GM12878 (cell line): Measurements from ENCODE around the gene CD276. TPM values are rescaled to one million over a fixed set of nuclear protein-coding genes. Genes with fewer than 3 reads are reported as not detected.

ENCODE experiments used
- ATAC-seq: fragments of 200-7000 bp; cut with Tn5 transposase; 3 replicates; pipeline ENCODE4 v1.9.1; 2020; ENCODE audit warnings: mild to moderate bottlenecking, moderate library complexity
- BruUV-seq: library from RNA; stranded (reverse); fragments of 400-500 nt; replicated peaks from 2 replicates; lab custom pipeline; 2021; lab: Mats Ljungman, UMichigan
- CTCF ChIA-PET: fragments of 300-600 bp; sonication (Branson Sonifier 250); formaldehyde crosslinking; extraction: SDS; loops from one replicate; lab custom pipeline; 2021; ENCODE audit warnings: inconsistent platforms; lab: Yijun Ruan, JAX
- POLR2A ChIA-PET: fragments of 350-600 bp; formaldehyde crosslinking; extraction: SDS; loops from one replicate; lab custom pipeline; 2021; ENCODE audit warnings: inconsistent platforms; lab: Charles Lee
- RAD21 ChIA-PET: fragments of 300-600 bp; sonication (Branson Sonifier 250); formaldehyde crosslinking; loops from one replicate; lab custom pipeline; 2023; ENCODE audit warnings: antibody characterized with exemption; ENCODE audit not compliant: unreplicated experiment; lab: Charles Lee
- SMC1A ChIA-PET: fragments of 300-600 bp; sonication (Branson Sonifier 250); formaldehyde crosslinking; loops from one replicate; lab custom pipeline; 2023; ENCODE audit not compliant: unreplicated experiment, uncharacterized antibody; lab: Charles Lee
- DNase-seq: peaks from one replicate; pipeline ENCODE4 v3.0.0-alpha.2; 2011; ENCODE audit warnings: low read depth, low spot score
- FAIRE-seq: peaks from 3 replicates; lab custom pipeline; 2011; peaks lifted over from hg19 to GRCh38; lab: Jason Lieb, UNC
- H2AFZ ChIP-seq: 2 replicates; pipeline ENCODE4 v1.6.0; 2011; ENCODE audit warnings: low read depth, low read length, control low read depth; ENCODE audit not compliant: control insufficient read depth
- H3K27ac ChIP-seq: 2 replicates; pipeline ENCODE4 v1.5.1; 2011; ENCODE audit warnings: control low read depth; ENCODE audit not compliant: control insufficient read depth, insufficient read depth
- H3K27me3 ChIP-seq, 2 experiments: replicated peaks in 1 of 2; 2 replicates each; pipeline versions ENCODE4 v1.6.0 to v1.6.1; 2011; ENCODE audit warnings: low read length in 1 of 2; ENCODE audit not compliant: control insufficient read depth in 2 of 2, insufficient read depth in 2 of 2
- H3K36me3 ChIP-seq, 2 experiments: 2 replicates each; pipeline ENCODE4 v1.5.1; 2011; ENCODE audit warnings: low read length in 1 of 2; ENCODE audit not compliant: control insufficient read depth in 2 of 2, insufficient read depth in 2 of 2
- H3K4me1 ChIP-seq: 2 replicates; pipeline ENCODE4 v1.6.1; 2011; ENCODE audit warnings: mild to moderate bottlenecking, low read length, moderate library complexity, mixed read lengths; ENCODE audit not compliant: control insufficient read depth, insufficient read depth
- H3K4me2 ChIP-seq: 2 replicates; pipeline ENCODE4 v1.6.0; 2011; ENCODE audit warnings: control low read depth; ENCODE audit not compliant: control insufficient read depth, insufficient read depth
- H3K4me3 ChIP-seq: fragments of 200-600 bp; sonication (generic); 2 replicates; pipeline ENCODE4 v1.5.1; 2016
- H3K79me2 ChIP-seq: 2 replicates; pipeline ENCODE4 v1.6.0; 2011; ENCODE audit warnings: low read length; ENCODE audit not compliant: control insufficient read depth, insufficient read depth
- H3K9ac ChIP-seq: 2 replicates; pipeline ENCODE4 v1.8.0; 2011; ENCODE audit warnings: low read length, control low read depth, mixed read lengths; ENCODE audit not compliant: control insufficient read depth, insufficient read depth
- H3K9me3 ChIP-seq: replicated peaks from 3 replicates; pipeline ENCODE4 v1.5.1; 2011; ENCODE audit warnings: mild to moderate bottlenecking, low read length; ENCODE audit not compliant: control insufficient read depth, insufficient read depth
- H4K20me1 ChIP-seq: 2 replicates; pipeline ENCODE4 v1.6.0; 2011; ENCODE audit not compliant: control insufficient read depth, insufficient read depth
- CUX1 ChIP-seq: IDR thresholded peaks from 2 replicates; pipeline ENCODE4 v1.6.1; 2012; ENCODE audit warnings: improper control_type of control experiment, low read depth, low read length; ENCODE audit not compliant: insufficient replicate concordance
- EP300 ChIP-seq, 2 experiments: fragments of 150-350 bp in 1 of 2; IDR thresholded peaks; 2 replicates each; pipeline ENCODE4 v1.6.1; 2011 to 2012; ENCODE audit warnings: low read depth in 2 of 2, low read length in 2 of 2, borderline replicate concordance in 1 of 2, improper control_type of control experiment in 1 of 2, inconsistent platforms in 1 of 2; ENCODE audit not compliant: control insufficient read depth in 1 of 2
- EZH2 ChIP-seq: IDR thresholded peaks from 2 replicates; pipeline ENCODE4 v1.6.1; 2012; ENCODE audit warnings: low read depth, mild to moderate bottlenecking, control low read depth, inconsistent platforms, low read length, borderline replicate concordance; ENCODE audit not compliant: control insufficient read depth
- HDAC6 ChIP-seq: fragments of 200-600 bp; sonication (generic); IDR thresholded peaks from one replicate; pipeline ENCODE4 v1.8.0; 2017; ENCODE audit warnings: antibody characterized with exemption; ENCODE audit not compliant: unreplicated experiment
- ZBTB4 ChIP-seq: fragments of 450-650 bp; formaldehyde crosslinking; IDR thresholded peaks from 2 replicates; pipeline ENCODE4 v1.4.0; 2022; ENCODE audit warnings: mild to moderate bottlenecking, moderate library complexity
- ZNF622 ChIP-seq: fragments of 450-650 bp; IDR thresholded peaks from 2 replicates; pipeline ENCODE4 v1.6.1; 2017; ENCODE audit warnings: mild to moderate bottlenecking, inconsistent platforms
- WGBS: methylation state at CpG from one replicate; pipeline ENCODE4 v1.1.6; 2016; ENCODE audit warnings: low lambda C conversion rate; ENCODE audit not compliant: insufficient replicate concordance, insufficient coverage; ENCODE audit errors: missing lambda C conversion rate; 5-methylcytosine and 5-hydroxymethylcytosine counted together
- in situ Hi-C: fragments of 300-500 bp; cut with MboI; formaldehyde crosslinking; loops from 9 replicates; pipeline ENCODE4 v1.14.3; 2018; ENCODE audit warnings: mixed read lengths
- intact Hi-C: fragments of 100-400 bp; cut with micrococcal nuclease; formaldehyde crosslinking; loops from one replicate; pipeline ENCODE4 v1.14.2; 2022; ENCODE audit not compliant: unreplicated experiment
- polyA plus RNA-seq, 11 experiments: library from polyadenylated mRNA; depleted of rRNA in 4 of 11; unstranded in 6 of 11; stranded (reverse) in 5 of 11; fragments of >200 nt; fragmentation: Nextera tagmentation in 4 of 11; fragmentation: Illumina TruSeq in 1 of 11; extraction: Ambion mirVana in 4 of 11; extraction: Trizol in 1 of 11; gene quantifications; 1 replicate in 1 of 11; 2 replicates in 10 of 11; pipeline versions ENCODE4 v1.2.1 to v1.2.3, GENCODE V29; 2011 to 2016; ENCODE audit warnings: inconsistent platforms in 2 of 11, missing spikeins in 2 of 11, low read depth in 1 of 11
- total RNA-seq, 4 experiments: library from RNA; depleted of rRNA in 3 of 4; stranded (reverse); fragments of >200 nt in 3 of 4; fragmentation: Illumina TruSeq in 1 of 4; extraction: Trizol in 1 of 4; gene quantifications; 2 replicates each; pipeline versions ENCODE4 v1.2.1 to v1.2.3, GENCODE V29; 2013 to 2021
- TF ChIP-seq, protein P1 (sequence below): fragments of 450-650 bp; IDR thresholded peaks from 2 replicates; pipeline ENCODE4 v1.6.1; 2017; ENCODE audit warnings: low read depth, mild to moderate bottlenecking, moderate library complexity

CD276 gene
- total and polyA plus RNA-seq, 10 of the 15 experiments (the other 5 are each of a cell fraction or from before 2014, with no cell fraction given), result 0.11 to 3.0 (median 1.2) TPM

GRCh38 chr15:73737535-73737934, 53.4 kb downstream of the CD276 start:
- Histone ChIP-seq H2AFZ (no peak overlapping the region), H3K9me3 (no peaks in the 10 kb centered on the region)
- TF ChIP-seq, protein P1, sequence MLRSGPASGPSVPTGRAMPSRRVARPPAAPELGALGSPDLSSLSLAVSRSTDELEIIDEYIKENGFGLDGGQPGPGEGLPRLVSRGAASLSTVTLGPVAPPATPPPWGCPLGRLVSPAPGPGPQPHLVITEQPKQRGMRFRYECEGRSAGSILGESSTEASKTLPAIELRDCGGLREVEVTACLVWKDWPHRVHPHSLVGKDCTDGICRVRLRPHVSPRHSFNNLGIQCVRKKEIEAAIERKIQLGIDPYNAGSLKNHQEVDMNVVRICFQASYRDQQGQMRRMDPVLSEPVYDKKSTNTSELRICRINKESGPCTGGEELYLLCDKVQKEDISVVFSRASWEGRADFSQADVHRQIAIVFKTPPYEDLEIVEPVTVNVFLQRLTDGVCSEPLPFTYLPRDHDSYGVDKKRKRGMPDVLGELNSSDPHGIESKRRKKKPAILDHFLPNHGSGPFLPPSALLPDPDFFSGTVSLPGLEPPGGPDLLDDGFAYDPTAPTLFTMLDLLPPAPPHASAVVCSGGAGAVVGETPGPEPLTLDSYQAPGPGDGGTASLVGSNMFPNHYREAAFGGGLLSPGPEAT, result no peak
- TF ChIP-seq HDAC6 (no peak), ZNF622 (no peak), ZBTB4 (CRISPR knock-in tag) (no peak), EP300 (IDR thresholded peaks at IDR 0.05; ENCODE audit: borderline replicate concordance in 1 of 2, control insufficient read depth in 1 of 2, low read depth in 2 of 2, low read length in 2 of 2) (no peak), CUX1 (no peak), EZH2 (no peak)
- TF ChIP-seq, all 136 proteins: peak for 0
- ChIA-PET CTCF (no interaction called here), SMC1A (no interaction called here), RAD21 (no interaction called here), POLR2A (no interaction called here)
- H3K4me2 ChIP-seq, result no peak overlapping the region
- DNase-seq (no peak), FAIRE-seq (no peak), ATAC-seq (no peak)
- H3K4me3 ChIP-seq, result no peak overlapping the region
- no peaks in the 10 kb centered on the region for H3K36me3 ChIP-seq
- H3K27ac ChIP-seq, result no peak overlapping the region
- H3K9ac ChIP-seq, result no peak overlapping the region
- no peaks in the 10 kb centered on the region for H3K4me1 ChIP-seq
- in situ Hi-C loops, result no loop called here
- BruUV-seq, result no TSS peak
- 4% methylated on average over 7 of the region's 7 CpGs for WGBS
- intact Hi-C loops, result no loop called here
- H4K20me1 ChIP-seq, result no peaks in the 10 kb centered on the region
- no peaks in the 10 kb centered on the region for H3K27me3 ChIP-seq
- no peaks in the 10 kb centered on the region for H3K79me2 ChIP-seq
